ENCODE results near the gene KRT2.

The KRT2 gene

DNA sequence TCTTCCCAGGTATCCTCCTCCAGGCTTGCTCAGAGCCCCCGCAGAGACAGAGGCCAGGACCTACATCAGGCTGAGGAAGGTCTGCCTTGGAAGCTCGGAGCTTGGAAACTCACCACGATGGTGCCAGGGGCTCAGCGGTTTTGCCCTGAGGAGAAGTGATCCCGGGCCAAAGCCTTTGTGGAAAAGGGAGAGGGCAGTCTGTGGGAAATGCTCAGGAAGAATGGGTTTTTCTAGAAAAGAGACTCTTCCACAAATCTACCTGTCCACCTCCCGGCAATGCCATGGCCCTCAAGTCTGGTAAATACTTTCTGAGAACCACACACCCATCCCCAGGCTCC lies 8.0 kb downstream of the KRT2 start:
- intact Hi-C loops (cut with DNase I): no loop called here
- DNase-seq: no peak

DNA sequence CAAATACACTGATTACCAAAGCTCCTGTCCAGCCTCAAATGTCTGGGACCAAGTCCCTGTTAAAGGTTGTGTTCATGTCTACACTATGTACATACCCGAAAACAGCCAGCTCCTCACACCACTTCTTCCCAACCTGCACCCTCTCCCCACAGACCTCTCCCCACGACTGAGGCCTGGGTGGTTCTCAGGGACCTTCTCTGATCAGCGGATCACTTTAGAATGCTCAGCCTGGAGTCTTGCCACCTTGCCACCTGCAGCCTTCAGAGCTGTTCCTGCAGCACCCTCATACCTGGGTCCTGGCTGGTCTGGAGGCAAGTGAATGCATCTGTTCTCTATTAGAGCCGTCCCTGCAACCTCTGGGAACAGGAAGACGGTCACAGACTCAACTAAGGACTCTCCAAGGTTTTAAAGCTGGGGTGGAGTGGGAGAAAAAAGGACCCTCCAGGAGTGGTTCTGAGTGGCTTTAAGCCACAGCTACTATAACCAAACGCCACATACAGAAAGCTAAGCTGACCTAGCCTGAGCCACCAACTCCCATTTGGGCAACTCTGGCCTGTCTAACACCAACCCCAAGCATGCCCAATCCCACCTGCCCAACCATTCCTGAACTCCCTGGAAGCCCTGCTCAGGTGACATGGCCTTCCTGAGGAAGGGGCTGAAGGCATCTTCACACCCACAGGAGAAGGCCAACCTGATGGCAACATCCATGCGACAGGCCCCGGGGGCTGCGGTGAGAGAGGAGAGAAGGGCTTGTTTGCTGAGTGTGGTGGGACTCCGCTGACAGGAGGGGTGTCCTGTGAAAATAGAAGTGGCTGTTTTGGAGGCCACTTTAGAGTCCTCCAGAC lies 8.6 kb downstream of the KRT2 start:
- intact Hi-C loops (cut with DNase I): no loop called here

DNA sequence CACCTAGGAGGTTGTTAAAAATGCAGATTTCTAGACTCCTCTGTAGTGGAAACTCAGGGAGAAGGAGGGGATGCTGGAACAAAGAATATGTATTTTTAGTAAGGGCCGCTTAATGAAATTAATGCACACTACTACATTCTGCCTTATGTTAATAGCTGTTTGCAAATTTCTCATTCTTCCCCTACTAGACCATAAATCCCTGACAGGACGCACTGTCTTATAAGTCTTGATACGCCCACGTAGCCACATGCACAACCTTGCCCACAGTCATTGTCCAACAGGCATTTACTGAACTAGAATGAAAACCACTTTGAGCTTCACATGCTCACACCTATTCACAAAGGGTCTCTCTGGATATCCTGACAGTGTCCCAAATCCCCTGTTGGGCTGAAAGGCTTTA lies 10.5 kb downstream of the KRT2 start:
- DNase-seq: no peak
- intact Hi-C loops (cut with DNase I): no loop called here

More for the DNA sequence above, 8.6 kb downstream of the KRT2 start:
- no peak for DNase-seq

DNA sequence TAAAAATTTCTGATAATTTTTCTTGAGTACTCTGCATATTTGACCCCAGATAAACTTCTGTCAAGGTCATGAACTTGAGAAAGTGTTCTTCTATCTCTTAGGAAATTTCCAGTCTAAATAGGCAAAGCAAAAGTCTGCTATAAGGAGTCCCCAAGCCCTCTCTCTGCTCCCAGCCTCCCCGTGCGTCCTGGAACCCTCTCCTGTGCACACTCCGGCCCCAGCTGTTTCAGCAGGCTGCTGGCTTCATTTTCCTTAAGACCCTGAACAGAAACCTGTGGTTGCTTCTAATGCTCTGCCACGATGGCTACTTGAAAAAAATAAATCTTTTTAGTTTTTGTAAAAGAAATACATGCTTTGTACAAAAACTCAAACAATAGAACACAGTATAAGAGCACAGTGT lies 14.7 kb downstream of the KRT2 start:
- intact Hi-C loops (cut with DNase I): no loop called here
- peak in 1 of 10 donors; percentile 8 for DNase-seq

DNA sequence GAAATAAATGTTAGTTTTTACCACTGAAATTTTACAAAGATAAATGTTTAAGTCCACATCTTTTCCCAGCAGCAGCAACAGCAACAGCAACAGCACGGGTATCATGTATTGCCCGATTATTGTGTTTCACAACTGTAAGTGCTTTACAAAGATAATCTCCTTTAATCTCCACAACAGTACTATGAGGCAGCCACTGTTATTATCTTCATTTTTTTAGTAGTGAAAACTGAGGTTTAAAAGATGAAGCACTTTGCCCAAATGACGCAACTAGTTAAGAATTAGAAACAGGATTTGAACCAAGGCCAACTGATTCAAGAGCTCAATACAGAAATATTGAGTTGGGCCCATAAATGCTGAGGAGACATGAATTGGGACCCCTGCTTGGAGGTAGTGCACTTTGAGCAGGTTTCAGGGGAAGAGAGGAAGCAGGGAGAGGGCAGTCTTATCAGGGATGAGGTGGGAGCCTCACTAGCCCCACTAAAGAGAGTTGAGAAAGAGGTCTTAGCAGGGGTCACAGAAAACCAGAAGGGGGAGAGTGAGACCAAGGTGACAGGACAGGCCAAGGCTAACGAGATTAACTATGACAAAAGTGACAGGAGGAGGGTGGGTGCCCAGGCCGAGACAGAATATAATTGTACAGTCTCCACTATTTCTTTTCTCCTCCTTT lies 15.3 kb downstream of the KRT2 start:
- no peak for DNase-seq
- intact Hi-C loops (cut with DNase I): no loop called here

DNA sequence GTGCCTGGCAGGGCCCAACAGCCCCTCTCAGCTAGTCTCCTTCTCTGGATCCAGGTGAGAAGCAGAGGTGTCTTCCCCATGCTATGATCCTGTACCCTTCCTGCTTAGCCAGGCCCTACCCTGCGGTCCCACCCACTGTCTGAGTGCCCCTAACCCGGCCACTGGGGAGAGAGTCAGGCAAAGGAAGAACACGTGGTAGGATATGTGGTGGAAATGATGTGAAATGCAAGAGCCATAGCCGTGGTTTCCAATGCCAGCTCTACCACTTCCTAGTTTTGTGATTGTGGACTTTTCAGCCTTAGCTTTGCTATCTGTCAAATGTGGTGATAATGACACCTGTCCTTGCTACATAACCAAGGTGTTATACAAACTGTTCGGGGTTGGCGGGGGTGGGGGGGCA lies 15.8 kb downstream of the KRT2 start:
- peak in 1 of 10 donors; percentile 59 for DNase-seq
- intact Hi-C loops (cut with DNase I): no loop called here

DNA sequence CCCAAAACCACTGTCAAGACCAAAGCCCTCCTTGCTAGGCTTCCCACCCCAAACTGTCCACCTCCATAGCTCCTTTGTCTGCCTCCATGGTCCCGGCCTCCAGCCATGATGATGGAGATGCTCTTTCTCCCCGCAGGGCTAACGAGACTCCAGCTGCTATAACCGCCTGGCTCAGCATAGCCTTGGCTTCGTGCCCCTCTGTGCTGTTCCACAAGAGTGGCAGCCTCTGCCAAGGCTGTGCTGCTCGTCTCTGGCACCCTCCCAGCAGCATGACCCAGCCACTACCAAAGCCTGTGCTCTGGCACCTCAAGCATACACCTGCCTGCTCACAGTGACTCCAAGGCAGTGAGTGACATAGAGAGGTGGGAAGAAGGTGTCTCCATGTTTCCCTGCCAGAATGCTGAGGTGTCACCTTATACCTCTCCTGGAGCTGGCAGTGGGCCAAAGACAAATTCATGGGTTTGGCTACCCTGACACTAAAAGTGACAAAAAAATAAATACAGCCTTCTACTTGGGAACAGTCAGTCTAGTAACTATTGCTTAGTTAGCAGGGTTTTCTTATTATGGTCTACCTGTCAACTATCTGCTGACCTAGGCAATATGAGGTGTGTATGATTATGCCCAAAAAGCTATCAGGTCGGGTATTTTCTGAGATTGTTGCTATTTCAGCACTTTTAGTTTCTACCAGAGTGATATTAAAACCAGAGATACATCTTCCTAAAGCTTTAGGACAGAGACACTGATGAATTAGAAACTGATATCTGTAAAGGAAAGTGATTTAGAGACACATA lies 17.6 kb downstream of the KRT2 start:
- intact Hi-C loops (cut with DNase I): no loop called here
- DNase-seq: peak; percentile 58 to 96 (median 78)

DNA sequence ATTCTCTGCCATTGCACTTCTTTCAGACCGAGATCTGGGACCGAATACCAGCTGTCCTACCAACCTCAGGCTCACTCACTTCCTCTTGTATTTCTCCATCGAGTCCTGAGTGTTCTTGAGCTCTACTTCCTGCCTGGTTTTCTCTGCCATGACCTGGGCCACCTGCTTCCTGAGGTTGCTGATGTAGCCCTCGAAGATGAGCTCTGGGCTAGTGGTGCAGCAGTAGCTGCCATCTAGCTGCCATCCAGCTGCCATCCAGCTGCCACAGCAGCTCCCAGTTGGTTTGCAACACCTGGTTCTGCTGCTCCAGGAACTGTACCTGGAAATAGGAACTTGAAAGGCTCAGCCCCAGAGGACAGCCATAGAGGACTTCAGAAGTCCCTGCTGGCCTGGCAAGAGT lies 18.6 kb downstream of the KRT2 start:
- DNase-seq: peak in 1 of 10 donors; percentile 41
- intact Hi-C loops (cut with DNase I): no loop called here

DNA sequence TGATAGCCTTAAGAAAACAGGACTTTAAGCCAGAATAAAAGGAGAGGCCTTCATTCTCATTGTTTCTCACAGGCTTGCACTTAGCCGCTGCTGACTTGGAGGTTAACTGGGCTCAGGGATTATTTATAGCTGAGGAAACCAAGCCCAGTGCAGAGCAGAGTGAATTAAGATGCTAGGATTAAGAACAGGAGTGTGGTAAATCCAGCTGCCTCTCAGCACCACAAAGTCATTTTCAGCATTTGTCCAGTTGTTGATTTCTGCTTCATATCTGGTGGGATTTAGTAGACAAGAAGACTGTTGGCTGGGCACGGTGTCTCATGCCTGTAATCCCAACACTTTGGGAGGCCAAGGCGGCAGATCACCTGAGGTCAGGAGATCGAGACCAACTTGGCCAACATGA lies 19.4 kb downstream of the KRT2 start:
- no peak for DNase-seq
- intact Hi-C loops (cut with DNase I): no loop called here

DNA sequence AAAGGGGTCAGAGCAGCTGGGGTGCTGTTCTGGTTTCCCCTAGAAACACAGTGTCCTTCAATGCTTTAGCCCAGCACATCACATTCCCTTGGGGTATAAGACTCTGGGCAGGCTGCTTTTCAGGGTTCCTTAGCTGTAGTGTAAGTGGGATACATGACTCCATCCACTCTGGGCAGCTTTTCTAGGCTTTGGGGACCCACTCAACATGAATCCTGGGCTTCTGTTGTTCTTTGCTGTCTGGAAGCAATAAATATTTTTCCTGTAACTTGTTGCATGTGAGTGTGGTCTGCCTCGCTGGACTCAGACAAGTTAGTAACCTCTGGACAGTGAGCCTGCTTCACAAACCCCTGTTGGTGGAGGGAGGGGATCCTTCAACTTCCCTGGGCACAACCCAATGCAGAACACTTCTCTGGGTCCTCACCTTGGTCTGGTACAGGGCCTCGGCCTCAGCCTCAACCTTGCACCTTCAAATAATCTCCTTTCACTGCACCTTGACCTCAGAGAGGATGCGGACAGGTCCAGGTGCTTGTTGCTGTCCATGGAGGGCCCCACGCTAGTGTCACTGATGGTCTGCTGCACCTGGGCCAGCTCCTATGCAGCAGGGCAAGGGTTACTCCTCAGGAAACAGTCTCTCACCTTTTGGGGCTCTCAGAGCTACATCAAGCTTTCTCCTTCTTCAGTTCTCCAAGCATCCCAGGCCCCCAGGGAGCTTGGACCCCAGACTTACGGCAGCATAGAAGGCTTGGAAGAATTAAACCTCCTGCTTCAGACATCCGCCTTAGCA lies 20.1 kb downstream of the KRT2 start:
- intact Hi-C loops (cut with DNase I): no loop called here
- DNase-seq: peak in 2 of 10 donors; percentile 18 to 61

DNA sequence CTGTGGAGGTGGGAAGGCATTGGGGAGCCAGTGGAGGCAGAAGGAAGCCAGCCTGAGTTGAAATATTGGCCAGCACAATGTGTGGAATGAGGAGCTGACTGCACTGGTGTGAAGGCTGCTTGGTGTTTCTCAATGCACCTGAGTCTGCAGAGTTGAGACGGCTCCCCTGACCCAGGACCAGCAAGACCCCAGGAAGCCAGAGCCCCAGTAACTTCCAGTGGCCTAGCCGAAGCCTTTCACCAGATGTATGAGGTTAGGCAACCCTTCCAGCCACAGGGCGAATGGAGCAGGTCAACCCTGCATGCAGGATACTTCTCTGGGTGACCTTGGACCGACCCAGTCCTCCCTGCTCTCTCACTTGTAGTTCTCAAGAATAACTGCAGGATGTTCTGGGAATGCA lies 20.7 kb downstream of the KRT2 start:
- DNase-seq: peak in 2 of 10 donors; percentile 57 to 68
- intact Hi-C loops (cut with DNase I): no loop called here

DNA sequence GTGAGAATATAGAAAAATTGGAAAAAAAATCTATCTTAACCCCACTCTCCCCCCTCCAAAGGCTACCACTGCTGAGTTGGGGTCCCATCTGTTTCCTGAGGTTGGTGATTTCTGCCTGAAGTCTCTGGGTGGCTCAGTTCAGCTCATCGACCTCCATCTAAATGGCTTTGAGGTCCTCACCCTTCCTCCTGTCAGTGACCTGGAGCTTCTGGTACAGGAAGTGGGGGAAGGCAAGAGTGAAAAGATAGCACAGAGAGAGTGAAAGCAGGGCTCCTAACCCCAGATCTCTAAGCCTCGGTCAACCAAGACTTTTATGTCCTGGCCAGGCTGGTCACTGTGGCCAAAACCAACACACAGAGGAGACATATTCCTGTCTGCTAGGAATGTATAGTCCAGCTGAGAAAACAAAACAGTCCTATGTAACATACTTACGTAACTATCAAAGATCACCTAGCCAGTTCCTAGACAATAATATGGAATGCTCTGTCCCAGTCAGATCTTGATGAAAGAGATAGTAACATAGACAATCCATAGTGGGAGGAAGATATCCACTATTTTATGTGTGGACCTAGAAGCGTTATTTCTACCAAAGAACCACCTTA lies 21.3 kb downstream of the KRT2 start:
- intact Hi-C loops (cut with DNase I): no loop called here

DNA sequence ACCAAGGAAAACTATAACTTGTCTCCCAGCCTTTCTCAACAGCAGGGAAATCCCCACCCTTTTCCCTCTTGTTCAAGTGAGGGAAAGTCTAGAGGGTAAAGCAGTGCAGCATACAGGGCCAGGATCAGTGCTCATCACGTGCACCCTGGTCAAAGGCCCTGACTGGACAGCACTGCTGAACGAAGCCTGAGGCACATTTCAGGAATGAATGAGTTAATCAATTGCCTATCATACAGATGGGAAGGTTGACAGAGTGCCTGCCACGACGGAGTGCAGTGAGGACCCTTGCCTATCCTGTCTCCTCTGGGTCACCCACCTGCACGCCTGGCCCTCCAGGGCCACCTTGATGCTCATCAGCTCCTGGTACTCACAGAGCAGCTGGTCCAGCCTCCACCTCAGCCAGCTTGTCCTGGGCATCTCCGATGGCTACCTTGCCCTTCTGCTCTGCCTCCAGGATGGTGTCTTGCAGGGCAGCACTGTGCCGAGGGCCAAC lies 22.0 kb downstream of the KRT2 start:
- DNase-seq: no peak
- intact Hi-C loops (cut with DNase I): no loop called here

More for the DNA sequence above, 21.3 kb downstream of the KRT2 start:
- no peak for DNase-seq

DNA sequence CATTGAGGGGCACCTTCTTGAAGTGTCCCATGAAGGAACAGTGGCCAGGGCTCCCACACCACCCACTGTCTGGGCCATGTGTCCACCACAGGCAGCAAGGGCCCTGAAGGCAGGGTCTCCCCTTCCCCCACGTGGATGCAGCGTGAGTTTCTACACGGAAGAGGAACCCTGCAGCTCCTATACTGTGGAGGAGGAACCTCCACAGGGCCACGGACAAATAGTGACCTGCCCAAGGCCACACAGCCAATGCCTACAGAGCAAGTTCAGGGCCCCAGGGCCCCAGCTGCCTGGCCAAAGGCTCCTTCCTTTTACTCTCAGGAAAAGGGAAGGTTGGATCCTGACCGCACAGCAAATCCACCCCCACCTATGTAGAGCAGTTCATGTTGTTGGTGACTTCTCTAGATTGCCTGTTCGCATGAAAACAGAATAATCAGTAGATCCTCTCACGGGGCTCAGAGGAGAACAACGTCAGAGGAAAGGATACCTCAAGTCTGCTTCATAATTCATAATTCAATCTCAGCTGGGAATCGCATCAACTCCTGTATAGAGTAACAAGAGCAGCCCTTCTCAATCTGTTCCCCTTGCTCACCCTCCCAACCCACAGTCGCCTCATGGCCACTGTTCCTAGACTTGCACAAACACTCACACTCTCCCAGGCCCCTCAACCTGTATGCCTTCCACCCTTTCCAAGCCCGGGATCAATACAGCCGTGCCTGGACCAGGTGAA lies 22.6 kb downstream of the KRT2 start:
- peak in 1 of 10 donors; percentile 70 for DNase-seq

DNA sequence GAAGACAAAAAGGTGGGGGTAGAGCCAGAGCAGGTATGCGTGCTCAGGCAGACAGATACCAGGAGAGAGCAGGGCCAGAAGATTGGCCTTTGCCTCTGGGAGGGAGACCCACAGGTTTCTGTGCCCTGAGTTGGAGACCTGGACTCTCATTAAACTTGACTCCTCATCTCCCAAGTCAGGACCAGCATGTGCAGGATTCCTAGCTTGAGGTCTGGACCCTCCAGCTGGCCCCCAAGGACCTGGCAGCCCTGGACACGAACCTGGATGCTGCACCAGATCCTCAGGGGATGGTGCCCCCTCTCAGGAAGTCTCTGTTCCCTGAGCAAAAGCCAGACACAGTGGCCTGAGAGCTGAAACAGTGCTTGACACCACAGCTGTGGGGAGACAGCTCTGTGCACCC lies 23.2 kb downstream of the KRT2 start:
- intact Hi-C loops (cut with DNase I): no loop called here

More for the DNA sequence above, 22.6 kb downstream of the KRT2 start:
- intact Hi-C loops (cut with DNase I): no loop called here

DNA sequence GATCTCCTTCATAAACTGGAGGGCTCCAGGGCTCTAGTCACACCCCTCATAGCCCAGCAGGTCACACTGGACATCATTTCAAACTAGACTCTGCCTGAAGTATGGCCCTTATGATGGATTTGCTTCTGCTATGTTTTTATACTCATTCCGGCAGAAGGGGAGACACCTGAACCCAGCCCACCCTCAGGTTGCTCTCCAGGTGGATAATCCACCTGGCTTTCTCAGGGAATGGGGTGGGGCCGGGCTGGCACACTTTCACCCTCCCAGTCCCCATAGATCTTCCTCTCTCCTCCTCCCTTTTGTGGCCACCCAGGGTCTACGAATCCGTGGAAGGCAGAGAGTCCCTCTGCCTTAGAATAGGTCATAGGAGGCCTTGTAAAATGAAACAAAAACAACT lies 23.9 kb downstream of the KRT2 start:
- intact Hi-C loops (cut with DNase I): no loop called here

More for the DNA sequence above, 23.2 kb downstream of the KRT2 start:
- peak in 1 of 10 donors; percentile 52 for DNase-seq

DNA sequence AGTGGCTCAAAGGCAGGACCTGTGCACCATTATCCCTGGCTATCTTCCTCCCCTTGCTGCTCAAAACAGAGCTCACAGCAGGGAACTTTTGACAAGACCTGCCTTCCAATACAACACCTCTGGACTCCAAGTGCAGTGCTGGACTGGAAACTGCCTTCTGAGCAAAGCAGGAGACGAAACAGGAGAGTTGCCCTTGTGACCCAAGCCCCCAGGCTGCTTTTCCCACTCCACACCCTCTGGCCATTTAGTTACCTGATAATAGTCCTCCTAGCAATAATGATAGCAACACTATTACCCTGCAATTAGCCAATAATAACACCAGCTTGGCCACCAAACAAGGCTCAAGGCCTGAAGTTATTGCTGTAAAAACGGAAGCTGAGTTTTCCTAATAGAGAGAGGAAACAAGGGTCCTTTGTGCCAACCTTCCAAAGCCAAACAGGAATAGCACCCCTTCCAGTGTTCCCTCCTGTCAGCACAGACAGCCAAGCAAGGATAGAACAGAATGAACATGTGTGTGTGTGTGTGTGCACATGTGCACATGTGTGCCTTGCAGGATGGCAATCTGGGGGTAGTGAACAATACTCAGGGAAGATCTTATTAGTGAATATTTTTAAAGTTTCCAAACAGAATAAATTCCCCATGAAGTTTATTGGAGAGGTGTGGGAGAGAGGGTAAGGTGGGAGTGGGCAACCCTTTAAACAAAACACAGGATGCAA lies 24.5 kb downstream of the KRT2 start:
- intact Hi-C loops (cut with DNase I): no loop called here
- DNase-seq: no peak

More for the DNA sequence above, 23.9 kb downstream of the KRT2 start:
- no peak for DNase-seq

DNA sequence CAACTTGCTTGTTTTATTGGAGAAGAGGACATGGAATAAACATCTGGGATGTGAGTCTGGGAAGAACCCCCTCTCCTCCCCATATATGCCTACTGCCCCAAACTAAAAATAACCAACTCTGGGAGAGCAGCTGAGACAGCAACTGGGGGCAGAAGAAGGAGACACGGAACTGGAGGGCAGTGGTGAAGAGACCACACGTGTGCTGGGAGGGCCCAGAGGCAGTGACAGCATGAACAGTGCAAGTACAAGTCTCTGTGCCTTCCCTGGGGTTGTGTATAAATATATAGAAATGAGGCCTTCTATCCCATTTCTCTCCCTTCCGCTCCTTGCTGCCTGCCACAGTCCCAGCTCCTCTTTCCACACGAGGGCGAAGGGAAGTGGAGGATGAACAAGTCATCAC lies 29.7 kb downstream of the KRT2 start:
- intact Hi-C loops (cut with DNase I): no loop called here
- no peak for DNase-seq

DNA sequence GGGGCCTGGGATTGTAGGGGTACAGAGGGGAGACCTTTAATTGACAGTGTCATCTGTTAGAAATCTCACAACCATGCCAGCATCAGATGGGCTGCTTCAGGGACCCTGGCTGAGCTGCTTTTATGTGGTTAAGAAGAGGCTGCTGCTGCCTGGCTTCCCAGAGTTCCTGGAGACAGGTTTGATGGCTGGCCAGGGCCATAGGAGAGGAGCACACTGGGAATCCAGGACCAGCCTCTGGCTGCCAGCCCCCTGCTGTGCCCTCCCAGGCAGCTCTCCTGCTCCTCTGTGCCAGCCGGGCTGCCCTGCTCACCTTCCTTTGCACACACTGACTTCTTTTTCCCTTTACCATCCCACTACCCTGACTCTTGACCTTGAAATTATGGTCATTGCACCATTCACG lies 33.1 kb downstream of the KRT2 start:
- no peak for DNase-seq
- intact Hi-C loops (cut with DNase I): no loop called here

All from posterior cingulate gyrus (tissue), 11 donors.